HG02973 (cell line): ENCODE results near the gene MAPK8IP3.
"Not testable (repeated sequence)": the region's sequence is repeated elsewhere in the genome, so short reads cannot be mapped to it uniquely, and the experiment has no call there.

Experiments used
- ATAC-seq: cut with Tn5 transposase; IDR thresholded peaks from one replicate; pipeline ENCODE4 v1.9.1; 2021; ENCODE audit warnings: moderate library complexity; ENCODE audit not compliant: unreplicated experiment

Gene MAPK8IP3

DNA sequence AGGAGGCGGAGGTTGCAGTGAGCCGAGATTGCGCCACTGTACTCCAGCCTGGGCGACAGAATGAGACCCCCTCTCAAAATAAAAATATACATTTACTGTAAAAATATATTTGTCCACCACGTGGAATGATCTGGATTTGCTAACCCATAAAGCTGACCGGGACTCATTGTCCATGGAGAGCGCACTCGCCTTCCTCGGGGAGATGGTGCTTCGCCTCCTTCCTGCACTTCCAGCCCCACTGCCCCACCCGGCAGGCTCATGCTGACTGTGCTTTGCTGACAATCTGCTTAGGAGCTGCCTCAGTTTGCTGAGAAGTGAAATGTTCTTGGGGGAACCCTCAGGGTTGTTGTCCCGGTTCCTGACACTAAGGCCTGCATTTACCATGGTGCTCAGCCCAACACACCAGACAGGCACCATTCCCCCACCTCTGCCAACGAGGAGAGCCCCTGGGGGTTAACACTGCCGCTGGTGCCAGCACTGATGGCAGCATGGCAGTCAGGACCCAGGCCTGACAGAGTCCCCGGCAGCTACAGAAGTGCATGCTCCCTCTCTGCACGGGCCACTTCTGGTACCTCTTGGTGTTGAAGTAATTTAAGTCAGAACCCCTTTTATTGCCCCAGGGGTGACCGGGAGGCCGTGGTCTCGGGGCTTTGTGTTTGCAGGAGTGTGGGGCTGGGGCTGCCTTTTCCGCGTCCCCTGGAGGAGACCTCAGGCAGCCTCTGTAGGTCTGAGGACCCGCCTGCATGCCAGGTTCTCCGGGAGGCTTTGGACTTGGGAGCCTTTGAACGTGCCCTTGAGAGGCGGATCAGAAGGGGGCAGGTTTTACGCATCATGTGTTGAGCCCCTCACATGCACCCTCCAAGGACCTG is 79.2 kb downstream of the MAPK8IP3 start:
- no peak for ATAC-seq

DNA sequence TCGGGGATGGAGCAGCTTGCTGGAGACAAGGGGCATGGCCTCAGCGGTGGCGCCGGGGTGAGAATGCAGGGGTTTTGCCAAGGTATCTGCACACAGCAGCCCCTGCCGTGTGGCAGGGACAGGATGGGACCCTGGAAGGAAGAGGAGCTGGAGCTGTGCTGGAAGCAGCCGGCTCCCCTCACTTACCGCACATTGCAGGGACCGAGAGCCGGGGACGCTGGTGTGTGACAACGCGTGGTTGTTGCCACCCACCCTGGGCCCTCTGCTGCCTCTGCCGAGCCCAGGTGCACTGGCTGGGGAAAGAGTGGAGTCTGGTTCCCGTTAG is 79.8 kb downstream of the MAPK8IP3 start:
- no peak for ATAC-seq

DNA sequence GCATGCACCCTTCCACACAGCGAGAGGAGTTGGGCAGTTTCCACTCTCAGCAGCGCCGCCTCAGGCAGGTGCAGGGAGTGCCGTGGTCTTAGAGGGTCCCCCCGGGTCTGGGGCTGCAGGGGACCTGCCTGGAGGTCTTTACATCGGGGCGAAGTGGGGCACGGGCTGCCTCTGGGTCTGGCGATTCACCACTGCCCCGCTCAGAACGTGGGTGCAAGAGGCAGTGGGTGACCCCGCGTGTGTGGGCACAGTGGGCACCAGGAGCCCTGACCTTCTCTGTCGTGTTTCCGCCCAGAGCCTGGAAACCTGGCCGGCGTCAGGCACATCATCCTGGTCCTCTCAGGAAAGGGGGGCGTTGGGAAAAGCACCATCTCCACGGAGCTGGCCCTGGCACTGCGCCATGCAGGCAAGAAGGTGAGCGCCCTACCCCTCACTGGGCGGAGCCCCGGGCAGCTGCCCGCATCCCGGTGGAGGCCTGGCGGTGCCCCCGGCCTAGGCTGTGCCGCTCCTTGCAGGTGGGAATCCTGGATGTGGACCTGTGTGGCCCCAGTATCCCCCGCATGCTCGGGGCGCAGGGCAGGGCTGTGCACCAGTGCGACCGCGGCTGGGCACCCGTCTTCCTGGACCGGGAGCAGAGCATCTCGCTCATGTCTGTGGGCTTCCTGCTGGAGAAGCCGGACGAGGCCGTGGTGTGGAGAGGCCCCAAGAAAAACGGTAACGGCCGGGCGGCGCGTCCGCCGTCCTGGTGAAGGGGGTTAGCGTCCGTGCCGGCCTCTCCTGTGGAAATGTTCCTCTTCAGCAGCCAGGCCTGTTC is 80.5 kb downstream of the MAPK8IP3 start:
- no peak for ATAC-seq

DNA sequence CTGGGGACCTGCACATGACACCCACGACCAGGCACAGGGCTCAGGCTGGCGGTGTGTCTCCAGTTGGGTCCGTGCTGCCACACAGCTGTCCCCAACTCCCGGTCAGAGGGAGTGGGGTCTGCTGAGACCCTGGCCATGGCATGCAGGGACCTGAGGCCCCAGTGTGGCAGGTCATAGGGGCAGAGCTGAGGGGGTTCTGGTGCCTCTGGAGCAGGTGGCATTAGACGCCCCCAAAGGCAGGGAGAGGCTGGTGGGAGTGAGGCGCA is 81.0 kb downstream of the MAPK8IP3 start:
- no peak for ATAC-seq

DNA sequence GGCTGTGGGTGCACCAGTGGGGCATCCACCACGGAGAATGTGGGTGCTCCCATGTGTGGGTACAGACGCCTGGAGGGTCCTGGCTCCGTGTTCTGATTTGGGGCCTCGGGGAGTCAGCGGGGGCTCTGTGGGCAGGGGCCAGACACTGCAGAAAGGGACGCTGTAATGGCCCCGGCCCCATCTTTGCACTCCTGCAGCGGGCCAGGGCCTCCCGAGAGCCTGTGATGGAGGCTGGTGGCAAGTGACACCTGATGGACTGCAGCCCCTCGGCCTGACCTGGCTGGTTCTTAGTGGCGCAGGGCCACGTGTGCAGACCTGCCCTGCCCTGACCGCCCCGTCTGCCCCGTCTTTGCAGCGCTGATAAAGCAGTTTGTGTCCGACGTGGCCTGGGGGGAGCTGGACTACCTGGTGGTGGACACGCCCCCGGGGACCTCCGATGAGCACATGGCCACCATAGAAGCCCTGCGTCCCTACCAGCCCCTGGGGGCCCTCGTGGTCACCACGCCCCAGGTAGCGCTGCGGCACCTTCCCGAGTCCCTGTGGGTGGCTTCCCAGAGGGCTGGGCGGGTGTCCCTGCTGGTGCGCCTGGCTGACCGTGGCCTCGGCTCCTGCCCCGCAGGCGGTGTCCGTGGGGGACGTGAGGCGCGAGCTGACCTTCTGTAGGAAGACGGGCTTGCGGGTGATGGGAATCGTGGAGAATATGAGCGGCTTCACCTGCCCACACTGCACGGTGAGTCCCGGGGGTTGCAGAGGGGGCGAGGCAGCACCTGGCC is 81.5 kb downstream of the MAPK8IP3 start:
- ATAC-seq, result no peak

DNA sequence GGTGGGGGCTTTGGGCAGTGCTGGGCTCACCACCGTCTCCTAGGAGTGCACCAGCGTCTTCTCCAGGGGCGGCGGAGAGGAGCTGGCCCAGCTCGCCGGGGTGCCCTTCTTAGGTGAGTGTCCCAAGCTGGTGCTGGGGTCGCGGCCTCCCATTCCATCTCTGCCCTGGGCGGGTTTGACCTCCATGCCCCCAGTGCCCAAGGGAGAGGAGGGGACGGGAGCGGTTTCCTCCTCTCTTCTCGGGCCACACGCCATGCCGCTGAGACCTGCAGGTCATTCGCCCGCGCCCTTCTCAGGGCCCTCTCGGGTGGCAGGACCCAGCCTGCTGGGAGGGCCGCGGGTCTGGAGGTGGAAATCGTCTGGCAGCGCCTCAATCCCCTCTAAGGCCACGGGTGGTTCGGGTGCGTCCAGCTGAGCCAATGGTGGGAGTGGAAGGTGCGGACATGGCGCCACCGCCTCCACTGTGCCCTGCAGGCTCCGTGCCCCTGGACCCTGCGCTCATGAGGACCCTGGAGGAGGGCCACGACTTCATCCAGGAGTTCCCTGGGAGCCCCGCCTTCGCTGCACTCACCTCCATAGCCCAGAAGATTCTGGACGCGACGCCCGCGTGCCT is 82.2 kb downstream of the MAPK8IP3 start:
- ATAC-seq, result no peak

DNA sequence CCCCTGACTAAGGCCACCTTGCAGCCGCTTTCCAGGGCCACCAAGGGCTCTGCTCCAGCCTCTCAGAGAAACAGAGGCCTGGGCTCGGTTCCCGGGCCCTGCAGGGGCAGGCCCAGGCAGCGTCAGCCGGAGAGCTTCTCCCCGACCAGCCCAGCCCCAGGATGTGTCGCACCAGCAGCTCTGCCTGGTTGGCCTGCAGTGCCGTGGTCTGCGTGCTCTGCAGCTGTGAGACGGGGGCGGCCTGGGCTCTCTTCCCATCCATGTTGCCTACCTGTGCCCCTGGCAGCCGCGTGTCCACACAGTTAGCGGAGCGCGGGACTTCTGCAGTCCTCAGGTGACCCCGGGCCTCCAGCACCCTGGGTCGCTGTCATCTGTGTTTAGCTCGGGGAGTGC is 82.7 kb downstream of the MAPK8IP3 start:
- no peak for ATAC-seq

DNA sequence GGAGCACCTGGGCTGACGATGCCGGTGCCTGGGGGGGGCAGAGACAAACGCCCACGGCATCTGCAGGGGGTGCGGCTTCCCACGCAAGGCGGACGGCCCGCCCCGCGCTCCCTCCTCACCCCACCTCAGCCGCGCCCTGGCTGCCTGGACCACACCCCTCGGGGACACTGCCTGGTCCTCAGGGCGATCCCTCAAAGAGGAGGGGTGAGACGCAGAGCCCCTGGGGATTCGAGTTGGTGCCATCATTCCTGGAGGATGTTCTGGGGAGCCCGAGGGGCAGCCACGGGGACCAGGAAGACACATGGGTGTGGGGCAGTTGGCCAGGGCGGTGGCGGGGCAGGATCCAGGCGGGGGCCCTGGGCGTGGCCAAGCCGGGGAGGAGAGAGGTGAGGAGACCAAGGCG is 83.6 kb downstream of the MAPK8IP3 start:
- no peak for ATAC-seq

DNA sequence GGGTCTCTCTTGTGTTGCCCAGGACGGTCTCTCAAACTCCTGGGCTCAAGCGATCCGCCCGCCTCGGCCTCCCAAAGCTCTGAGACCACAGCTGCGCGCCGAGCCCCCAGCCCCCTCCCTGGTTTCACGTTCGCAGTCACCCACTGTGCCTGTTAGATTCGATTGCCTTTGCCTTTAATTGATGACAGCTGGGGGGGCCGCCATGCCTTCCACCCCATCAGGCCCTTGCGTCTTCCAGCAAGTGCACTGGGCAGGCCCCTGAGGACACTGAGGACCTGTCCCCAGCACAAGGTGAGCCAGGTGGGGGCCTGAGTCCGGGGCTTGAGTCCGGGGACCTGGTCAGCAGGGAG is 84.2 kb downstream of the MAPK8IP3 start:
- ATAC-seq, result no peak

DNA sequence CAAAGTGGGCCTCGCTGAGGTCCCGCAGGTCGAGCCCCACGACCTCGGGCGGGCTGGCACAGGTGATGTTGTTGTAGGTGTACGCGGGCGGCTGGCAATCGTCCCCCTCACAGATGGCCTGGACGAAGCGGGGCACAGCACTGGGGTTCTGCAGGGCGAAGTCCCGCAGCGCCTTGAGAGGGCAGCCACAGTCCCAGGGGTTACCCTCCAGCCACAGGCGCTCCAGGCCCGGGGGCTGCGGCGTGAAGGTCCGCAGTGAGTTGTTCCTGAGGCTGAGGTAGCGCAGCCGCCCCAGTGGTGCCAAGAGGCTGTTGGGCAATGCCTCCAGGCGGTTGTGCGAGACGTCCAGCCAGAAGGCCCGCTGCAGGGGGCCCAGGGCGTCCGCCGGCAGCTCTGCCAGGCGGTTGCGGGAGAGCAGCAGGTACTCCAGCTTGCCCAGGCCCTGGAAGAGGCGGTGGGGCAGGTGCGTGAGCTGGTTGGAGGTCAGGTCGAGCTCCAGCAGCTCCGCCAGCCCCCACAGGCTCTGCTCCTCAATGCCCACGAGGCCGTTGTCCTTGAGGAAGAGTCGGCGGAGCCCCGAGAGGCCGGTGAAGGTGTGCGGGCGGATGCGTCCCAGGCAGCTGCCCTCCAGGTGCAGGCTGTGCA is 84.7 kb downstream of the MAPK8IP3 start:
- ATAC-seq, result no peak

DNA sequence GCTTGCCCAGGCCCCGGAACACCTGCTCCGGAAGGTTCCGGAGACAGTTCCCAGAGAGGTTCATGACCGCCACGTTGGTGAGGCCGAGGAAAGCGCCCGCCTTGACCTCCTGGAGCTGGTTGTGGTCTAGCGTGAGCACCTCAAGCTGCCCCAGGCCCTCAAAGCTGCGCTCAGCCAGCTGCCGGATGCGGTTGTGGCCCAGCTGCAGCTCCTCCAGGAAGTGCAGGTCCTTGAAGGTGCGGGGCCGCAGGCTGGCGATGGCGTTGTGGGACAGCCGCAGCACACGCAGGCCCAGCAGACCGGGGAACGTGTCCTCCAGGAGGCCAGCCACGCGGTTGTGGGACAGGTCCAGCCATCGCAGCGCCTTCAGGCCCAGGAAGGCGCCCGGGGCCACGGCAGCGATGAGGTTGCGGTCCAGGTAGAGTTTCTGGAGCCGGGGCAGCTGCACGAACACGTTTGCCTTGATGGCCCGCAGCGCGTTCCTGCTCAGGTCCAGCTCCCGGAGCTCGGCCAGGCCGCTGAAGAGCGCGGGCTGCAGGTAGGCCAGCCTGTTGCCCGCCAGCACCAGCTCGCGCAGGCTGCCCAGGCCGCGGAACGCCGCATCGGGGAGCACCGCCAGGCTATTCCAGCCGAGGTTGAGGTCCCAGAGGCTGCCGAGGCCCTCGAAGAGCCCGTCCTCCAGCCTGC is 85.4 kb downstream of the MAPK8IP3 start:
- ATAC-seq, result no peak

DNA sequence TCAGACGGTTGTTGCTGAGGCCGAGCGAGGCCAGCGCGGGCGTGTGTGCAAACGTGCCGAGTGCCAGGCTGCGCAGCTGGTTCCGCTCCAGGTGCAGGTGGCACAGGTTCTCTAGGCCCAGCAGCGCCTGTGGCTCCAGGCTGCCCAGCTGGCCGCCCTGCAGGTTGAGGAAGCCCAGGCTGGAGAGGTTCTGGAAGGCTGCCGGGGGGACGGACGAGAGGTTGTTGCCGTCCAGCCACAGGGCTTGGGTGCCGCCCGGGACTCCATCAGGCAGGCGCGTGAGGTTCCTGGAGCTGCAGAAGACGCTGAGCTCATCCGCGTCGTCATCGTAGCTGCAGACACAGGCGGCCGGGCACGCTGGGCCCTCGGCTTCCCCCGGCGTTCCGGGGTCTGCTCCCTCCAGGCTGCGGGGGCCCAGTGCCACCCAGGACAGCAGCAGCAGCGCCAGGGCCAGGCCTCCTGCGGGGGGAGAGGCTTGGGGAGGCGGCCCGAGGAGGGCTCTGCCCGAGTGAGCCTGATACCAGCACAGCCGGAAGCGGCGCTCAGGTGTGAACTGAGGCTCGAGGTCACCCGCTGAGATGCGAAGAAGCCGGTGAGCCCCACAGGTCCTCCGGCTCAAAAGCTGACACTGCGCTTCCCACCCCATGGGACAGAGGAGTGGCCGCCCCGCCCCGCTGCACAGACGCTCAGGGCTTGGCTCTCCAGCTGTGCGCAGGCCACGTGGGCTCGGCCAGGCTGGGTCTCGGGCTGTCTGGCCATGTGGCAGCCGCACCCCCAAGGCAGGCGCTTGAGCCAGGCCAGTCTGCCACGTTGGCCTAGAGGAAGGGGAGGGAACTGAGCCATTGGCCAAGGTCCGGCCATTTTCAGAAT is 86.2 kb downstream of the MAPK8IP3 start:
- ATAC-seq, result no peak

DNA sequence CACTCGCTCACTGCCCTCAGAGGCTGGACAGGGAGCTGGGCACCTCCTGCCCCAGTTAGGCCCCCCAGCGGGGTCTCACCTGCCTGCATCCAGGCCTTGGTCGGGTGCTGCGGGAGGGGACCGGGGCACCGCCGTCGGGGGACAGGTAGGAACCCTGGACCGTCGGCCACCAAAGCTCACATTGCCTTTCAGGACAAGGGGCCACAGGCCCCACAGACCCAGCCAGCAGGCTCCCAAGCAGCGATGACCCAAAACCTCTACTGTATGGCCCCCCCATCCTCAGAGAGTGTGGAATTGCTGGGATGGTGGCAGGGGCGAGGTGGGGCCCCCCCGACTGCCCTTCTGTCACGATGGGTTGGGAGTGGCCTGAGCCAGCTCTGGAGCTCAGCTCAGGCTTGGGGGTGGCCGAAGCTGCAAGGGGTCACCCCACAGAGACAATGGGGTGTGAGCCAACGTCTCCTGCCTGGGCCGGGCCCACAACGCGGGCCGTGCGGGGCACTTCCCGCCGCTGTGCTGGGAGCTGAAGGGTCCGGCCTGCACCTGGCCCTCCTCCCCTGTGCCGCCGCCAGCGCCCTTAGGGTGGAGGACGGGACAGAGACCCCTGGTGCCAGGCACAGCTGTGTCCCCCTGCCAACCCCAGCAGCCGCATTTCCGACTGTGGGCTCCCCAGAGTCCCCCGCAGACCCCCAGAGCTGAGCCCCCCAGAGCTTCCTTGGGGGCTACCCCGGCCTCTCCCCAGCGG is 87.0 kb downstream of the MAPK8IP3 start:
- ATAC-seq, result no peak

DNA sequence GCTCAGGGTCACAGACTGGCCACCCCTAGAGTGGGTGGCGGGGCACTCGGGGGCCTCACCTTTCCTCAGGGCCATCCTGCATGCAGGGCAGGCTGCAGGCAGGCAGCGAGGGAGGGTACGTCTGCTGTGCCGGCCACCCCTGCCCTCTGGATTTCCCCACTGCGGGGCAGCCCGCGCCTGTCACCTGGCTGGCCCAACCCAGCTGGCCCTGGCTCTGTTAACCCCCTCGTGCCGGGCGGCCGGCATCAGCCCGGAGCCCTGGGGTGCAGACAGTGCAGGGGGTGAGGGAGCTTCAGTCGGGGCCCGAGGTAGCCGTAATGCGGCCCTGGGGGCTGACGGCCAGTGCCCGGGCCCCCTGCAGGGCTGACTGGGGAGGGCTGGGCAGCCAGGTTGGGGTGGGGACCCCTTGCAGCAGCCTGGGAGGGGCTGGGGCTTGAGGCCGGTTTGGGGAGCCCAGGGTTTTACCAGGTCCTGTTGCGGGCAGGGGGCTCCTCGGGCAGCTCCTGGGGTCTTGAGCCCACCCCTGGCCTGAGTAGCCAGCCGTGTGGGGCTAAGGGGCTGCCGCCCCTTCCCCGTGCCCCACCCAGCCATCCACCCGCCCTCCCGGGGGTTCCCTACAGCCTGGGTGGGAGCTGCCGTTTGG is 87.7 kb downstream of the MAPK8IP3 start, which contains the start of gene IGFALS:
Gene IGFALS (minus strand): TSS at position 128 of the 643 bp plus-strand sequence. CDS start 53 bp downstream, at position 75.
- no peak for ATAC-seq

DNA sequence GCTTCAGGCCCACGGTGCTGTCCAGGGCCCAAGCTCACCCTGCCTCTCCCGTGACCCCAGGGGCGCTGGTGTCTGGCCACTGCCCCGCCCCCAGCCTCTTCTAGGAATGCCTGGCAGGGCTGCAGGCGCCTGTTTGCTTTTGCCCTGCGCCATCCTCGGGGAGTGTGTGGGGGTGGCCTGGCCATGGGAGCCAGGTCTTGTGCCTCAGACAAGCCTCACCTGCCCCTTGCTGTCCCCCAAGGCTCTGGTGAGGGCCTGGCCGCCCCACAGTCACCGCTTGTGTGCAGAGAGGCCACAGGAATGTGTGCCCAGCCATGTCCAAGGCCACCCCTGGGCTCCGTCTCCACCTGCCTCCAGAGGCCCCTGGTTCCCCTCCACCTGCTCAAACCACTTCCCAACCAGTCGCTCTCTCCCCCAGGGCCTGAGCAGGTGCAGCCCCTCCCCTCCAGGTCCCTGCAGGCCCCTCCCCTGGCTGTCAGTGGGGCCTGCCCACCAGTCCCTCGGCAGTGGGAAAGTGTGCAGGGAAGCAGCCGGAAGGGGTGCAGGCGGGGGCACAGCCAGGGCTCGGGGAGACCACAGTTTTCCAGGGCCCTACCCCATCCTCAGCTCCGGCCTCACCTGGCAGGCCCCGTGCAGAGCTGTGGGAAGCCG is 88.4 kb downstream of the MAPK8IP3 start:
- ATAC-seq, result no peak

DNA sequence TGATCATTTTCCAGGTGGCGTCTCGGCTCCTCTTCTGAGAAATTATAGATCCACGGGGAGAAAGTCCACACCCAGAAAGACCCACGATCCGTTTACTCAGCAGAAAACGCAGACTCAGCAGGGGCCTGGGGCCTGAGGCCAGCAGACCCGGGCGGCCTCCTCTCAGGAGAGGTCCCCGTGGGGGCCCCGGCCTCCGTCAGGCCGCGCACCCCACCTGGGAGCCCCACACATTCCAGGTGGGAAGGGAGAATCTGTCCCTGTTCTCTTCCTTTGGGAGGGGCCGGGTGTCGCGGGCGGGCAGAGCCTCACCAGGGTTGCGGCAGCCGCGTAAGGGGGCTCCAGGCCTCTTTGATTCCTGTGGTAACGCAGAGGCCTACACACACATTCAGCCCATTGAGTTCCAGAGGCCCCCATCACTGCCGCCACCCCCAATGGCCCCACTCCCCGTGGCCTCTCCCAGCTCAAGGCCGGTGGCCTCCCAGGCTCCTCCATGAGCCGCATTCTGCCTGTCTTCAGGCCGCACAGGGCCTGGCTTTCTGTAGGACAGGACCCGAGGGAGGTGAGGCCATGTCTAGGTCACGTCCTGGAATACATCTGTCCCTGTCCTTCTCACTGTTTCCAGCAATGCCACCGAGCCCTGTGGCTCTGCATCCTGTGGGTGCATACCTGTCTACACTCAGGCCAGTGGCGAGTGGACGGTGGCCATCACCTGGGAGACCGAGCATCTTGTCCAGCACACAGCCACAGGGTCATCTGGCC is 89.1 kb downstream of the MAPK8IP3 start:
- ATAC-seq, result no peak

DNA sequence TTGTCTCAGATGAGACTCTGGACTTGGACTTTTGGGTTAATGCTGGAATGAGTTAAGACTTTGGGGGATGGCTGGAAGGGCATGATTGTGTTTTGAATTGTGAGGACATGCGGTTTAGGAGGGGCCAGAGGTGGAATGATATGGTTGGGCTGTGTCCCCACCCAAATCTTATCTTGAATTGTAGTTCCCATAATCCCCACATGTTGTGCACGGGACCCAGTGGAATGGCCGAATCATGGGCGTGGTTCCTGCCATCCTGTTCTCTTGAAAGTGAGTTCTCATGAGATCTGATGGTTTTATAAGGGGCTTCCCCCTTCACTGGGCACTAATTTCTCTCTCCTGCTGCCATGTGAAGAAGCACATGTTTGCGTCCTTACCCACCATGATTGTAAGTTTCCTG is 93.3 kb downstream of the MAPK8IP3 start:
- ATAC-seq, result not testable (repeated sequence)
